ENCODE measurements around the gene B3GAT1.

Gene B3GAT1

GRCh38 chr11:134390706-134391569, 21.1 kb downstream of the B3GAT1 start:
- no peak for DNase-seq

DNA sequence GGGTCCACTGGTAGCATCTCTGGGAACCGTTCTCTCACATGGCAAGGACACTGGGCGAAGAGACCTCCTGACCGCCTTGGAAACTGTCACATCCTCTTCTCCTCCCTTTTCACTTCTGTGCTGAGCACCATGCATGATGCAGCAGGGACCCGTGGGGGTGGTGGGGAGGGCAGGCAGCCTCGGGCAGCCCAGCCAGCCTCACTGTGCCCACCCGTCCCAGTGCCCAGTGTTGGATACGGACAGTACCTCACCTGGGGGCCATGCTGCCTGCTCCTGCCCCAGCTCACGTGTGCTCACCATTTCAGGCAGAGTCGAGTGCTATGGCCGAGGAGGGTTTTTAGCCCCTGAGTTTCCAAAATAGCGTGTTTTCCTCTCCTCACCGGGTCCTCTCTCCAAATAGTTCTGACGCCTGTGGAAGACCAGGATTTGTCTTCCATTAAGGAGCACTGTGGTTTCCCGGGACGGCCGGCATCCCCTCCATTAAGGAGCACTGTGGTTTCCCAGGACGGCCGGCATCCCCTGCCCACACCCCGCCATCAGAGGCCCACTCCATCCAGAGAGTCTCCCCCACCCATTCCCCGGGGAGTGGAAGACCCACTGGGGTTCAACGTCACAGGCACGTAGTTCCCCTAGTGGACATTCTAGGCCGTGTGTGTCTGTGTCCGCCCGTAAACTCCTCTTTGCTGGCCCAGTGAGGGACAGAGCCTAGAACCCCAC, 22.4 kb downstream of the B3GAT1 start:
- no peak for DNase-seq

DNA sequence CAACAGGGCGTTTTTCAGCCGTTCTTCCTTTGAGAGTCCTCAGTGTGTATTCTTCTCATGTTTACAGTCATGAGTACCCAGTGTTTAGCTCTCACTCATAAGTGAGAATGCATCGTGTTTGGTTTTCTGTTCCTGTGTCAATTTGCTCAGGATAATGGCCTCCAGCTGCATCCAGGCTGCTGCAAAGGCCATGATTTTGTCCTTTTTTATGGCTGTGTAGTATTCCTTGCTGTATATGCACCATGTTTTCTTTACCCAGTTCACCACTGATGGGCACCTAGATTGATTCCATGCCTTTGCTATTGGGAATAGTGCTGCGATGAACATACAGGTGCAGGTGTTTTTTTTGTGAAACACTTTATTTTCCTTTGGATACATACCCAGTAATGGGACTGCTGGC, 23.5 kb downstream of the B3GAT1 start:
- no peak for DNase-seq

DNA sequence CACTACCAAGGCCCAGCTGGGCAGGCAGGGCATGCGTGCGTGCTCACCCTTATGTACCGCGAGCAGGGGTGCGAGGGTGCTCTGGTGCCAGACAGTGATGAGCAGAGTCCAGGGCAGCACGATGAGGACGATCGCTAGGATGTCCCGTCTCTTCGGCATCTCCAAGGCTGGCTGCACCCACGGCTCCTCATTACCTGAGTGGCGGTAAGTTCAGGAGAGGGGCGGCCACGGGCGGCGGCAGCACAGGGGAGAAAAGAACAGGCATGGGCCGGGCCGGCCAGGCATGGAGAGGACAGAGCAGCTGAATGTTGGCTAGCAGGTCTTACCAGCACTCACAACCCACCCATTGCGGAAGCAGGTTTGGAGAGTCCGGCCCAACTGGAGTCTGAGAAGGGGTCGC, 24.5 kb downstream of the B3GAT1 start:
- DNase-seq, result no peak

DNA sequence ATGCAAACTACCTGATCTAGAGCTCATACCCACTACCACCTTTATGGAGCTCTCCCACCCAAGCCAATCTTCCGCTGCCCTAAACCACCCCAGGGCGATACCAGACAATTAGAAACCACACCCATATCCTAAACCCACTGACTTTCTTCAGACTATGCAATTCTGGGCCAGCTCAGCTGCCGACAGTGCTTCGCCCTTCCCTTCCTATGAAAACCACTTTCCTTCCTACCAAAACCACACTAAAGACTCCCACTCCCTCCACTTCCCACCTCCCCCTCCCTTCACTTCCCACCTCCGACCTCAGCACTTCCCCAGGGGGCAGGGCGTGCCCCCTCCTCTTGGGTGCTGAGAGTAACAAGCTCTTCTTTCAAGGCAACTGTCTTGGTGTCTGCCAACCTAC, 25.1 kb downstream of the B3GAT1 start:
- DNase-seq, result no peak

- DNase-seq, result no peak
Measured at GRCh38 chr11:134385774-134386565, 26.1 kb downstream of the B3GAT1 start.

- no peak for DNase-seq
Measured at GRCh38 chr11:134385171-134385570, 26.9 kb downstream of the B3GAT1 start.

DNA sequence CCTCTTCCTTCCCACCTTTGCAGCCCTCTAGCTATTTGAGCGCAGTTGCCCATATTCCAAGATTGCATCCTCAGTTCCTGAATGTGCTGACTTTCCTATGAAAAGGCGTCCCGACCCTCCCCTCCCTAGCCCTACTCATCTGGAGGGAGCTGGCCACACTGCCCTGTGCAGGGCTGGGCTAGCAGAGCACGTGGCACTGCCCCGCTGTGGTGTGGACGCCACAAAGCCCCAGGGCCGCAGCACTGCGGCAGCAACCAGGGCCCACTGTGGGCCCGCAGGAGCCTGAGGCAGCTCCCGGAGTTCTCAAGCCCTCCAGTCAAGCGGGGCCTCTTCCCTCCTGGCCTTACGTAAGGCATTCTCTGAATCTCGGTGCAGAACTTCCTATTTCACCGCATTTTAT, 27.6 kb downstream of the B3GAT1 start:
- DNase-seq, result no peak

GRCh38 chr11:134383576-134384221, 28.3 kb downstream of the B3GAT1 start:
- DNase-seq, result no peak

DNA sequence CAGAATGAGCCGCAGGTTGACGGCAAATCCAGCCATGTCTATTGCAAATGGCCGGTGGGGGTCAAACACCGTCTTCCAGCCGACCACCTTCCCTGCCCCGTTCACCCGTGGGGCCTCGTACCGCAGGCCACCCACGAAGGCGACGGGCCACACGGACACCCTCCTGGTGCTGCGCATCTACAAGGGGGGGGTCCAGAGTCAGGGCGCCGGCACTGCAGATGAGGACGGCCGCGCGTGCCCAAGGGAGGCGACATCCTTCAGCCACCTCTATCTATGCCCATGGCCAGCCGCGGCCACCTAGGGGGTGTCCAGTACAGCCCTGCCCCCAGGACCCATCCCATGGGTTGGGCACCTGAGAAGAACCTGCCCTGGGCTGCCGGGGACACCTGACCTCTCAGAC, 29.2 kb downstream of the B3GAT1 start:
- no peak for DNase-seq

DNA sequence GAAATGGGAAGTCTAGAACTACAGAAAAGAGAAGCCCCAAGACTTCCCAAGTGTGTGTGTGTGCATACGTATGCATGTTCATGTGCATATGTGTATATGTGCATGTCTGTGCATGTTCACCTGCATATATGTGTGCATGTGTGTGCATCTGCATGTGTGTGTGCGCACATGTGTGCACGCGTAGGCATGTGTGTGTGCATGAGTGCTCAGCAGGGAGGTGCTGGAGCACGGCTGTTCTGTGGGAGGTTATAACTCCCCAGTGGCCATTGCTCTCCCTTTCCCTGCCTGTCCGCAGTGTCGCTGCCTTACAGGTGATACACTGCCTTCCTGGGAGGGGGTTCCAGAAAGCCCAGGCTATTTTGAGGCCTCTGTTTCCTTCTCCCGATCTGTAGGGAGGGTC, 29.8 kb downstream of the B3GAT1 start:
- no peak for DNase-seq

DNA sequence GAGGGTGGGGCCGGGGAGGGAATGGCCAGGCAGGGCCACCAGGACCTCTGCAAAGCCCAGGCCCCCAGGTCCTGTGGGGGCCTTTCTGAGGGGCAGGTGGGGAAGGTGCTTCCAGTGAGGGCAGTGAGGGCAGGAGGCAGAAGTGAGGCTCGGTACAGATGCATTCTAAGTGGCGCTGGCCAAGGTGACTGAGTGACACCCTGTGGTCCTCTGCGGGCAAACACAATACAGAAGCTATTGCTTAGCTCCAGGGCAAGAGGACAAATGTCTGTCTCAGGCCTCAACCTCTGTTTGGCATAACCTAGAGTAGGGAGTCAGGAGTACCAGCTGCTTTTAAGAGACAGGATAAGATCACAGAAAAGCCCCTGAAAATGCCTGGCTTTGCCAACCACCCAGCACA, 31.3 kb downstream of the B3GAT1 start:
- DNase-seq, result no peak

DNA sequence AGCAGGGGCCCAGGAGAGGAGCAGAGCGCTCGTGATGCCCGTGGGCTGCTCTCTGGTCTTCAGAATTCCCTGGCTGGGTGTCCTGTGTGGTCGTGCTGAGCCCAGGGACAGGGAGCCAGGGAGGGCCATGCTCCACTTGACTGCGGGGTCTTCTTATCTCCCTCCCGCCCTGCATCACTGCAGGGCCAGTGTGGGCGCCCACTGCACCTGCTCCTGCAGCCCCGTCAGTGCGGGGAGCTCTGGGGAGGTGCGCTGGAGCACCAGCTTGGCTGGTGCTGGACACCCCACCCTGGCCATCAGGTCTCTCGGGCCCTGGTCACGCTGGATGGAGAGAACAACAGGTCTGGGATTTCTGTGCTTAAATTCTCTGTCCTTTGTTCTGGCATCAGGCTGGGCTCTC, 31.8 kb downstream of the B3GAT1 start:
- DNase-seq, result no peak

DNA sequence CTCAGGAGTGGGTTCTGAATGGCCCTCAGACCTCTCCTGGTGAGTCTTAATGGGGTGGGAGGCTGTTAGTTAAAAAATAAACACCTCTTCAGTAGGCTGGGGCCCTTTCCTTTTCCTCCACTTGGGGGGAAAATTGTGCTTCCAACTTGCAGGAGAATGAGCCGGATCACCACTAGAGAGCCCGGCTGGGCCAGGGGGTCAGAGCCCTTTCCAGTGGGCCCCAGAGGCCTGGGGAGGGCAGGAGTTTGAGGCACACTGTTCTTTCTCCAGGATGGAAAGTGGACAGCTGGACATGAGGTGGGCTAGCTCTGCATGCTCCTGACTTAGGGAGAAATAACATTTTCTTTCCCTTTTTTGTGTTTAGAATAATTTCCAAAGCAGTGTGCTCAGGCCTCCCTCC, 32.8 kb downstream of the B3GAT1 start:
- DNase-seq, result no peak

- DNase-seq, result no peak
Measured at GRCh38 chr11:134377876-134378275, 34.2 kb downstream of the B3GAT1 start.

DNA sequence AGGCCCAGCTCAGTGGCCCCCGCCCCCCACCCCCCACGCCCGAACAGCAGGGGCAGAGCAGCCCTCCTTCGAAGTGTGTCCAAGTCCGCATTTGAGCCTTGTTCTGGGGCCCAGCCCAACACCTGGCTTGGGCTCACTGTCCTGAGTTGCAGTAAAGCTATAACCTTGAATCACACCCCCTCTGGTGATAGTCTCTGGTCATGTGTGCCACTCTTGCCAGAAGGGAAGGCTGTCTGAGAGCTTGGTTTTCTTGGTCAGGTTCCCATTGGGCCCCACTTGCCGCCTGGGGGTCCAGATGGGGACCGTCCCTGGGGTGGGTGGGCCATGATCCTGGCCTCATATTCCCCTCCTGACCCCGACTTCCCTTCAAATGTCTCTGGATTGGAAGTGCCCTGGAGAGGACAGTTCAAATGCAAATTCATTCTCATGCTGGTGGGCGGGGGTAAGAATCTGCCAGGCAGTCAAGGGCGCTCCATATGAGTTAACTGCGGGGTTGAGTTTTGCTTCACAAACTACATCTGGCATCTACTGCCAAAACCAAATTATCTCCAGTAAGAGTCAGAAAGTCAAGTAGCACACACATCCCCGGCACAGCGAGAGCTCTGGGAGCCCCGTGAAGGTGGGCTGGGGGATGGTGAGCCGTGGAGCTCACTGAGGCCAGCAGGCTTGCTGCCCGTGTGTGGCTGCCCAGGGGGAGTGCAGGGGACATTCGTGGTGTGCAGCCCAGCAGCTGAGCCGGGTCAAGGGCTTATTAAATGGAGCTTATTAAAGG, 35.7 kb downstream of the B3GAT1 start:
- no peak for DNase-seq

GRCh38 chr11:134374891-134375550, 37.0 kb downstream of the B3GAT1 start:
- no peak for DNase-seq

- DNase-seq, result no peak
Measured at GRCh38 chr11:134374171-134374570, 37.9 kb downstream of the B3GAT1 start.

- no peak for DNase-seq
Measured at GRCh38 chr11:134373591-134374052, 38.4 kb downstream of the B3GAT1 start.

DNA sequence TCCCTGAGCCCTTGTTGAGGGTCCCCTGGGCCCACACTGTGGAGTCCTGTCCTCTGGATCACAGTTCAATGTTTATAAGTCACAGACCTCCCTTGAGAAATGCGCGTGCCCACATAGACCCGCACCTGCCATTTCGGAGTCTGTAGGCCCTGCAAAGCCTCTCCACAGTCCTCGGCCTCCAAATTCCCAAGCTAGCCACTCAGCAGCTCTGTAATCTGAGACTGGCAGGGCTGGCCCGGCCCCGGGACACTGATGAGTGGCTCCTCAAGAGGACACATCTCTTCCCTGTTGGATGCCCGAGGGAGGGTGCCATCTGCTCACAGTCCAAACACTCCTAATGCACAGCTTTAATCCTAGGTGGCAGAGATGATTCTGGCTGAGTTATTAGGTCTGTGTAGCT, 39.1 kb downstream of the B3GAT1 start:
- DNase-seq, result no peak

- no peak for DNase-seq
Measured at GRCh38 chr11:134372536-134372935, 39.5 kb downstream of the B3GAT1 start.
